H1 (cell line): Measurements from ENCODE around the gene STK39. TPM values are rescaled to one million over a fixed set of nuclear protein-coding genes. Genes with fewer than 3 reads are reported as not detected.

Source experiments
- CTCF ChIA-PET: fragments of 300-600 bp; sonication (Branson Sonifier 250); formaldehyde crosslinking; loops from one replicate; lab custom pipeline; 2021; ENCODE audit not compliant: partially characterized antibody; lab: Charles Lee
- POLR2A ChIA-PET: fragments of 300-600 bp; sonication (Branson Sonifier 250); formaldehyde crosslinking; loops from one replicate; lab custom pipeline; 2021; ENCODE audit warnings: inconsistent platforms; ENCODE audit not compliant: partially characterized antibody; lab: Charles Lee
- DNase-seq, 2 experiments: peaks; one replicate each; pipeline versions ENCODE4 v3.0.0 to v3.0.0-alpha.2; 2010 to 2022; ENCODE audit warnings: low spot score in 2 of 2, low read depth in 1 of 2, mixed read lengths in 1 of 2
- FAIRE-seq: peaks from 2 replicates; lab custom pipeline; 2011; peaks lifted over from hg19 to GRCh38; lab: Jason Lieb, UNC
- H2AFZ ChIP-seq: 2 replicates; pipeline ENCODE4 v1.8.1; 2012; ENCODE audit warnings: low read length, inconsistent platforms
- H2AK5ac ChIP-seq: 2 replicates; pipeline ENCODE4 v1.6.1; 2013; ENCODE audit warnings: low read depth, low read length
- H2BK120ac ChIP-seq: replicated peaks from 2 replicates; pipeline ENCODE3; 2013; ENCODE audit warnings: low read depth, low read length, inconsistent platforms
- H2BK12ac ChIP-seq: 2 replicates; pipeline ENCODE4 v1.6.1; 2013; ENCODE audit warnings: low read depth, low read length
- H2BK15ac ChIP-seq: 2 replicates; pipeline ENCODE4 v1.6.1; 2013; ENCODE audit warnings: low read length
- H2BK20ac ChIP-seq: 2 replicates; pipeline ENCODE4 v1.6.1; 2013; ENCODE audit warnings: low read length
- H2BK5ac ChIP-seq: 2 replicates; pipeline ENCODE4 v1.6.1; 2013; ENCODE audit warnings: low read depth, low read length
- H3K14ac ChIP-seq: 2 replicates; pipeline ENCODE4 v1.6.1; 2013; ENCODE audit warnings: inconsistent platforms; ENCODE audit not compliant: insufficient read length
- H3K18ac ChIP-seq: 2 replicates; pipeline ENCODE4 v1.6.1; 2013; ENCODE audit warnings: low read length; ENCODE audit errors: extremely low read depth
- H3K23ac ChIP-seq: 2 replicates; pipeline ENCODE4 v1.6.1; 2013; ENCODE audit warnings: inconsistent platforms; ENCODE audit not compliant: insufficient read length
- H3K23me2 ChIP-seq: 2 replicates; pipeline ENCODE4 v1.6.1; 2013; ENCODE audit warnings: low read depth, low read length
- H3K27ac ChIP-seq: 2 replicates; pipeline ENCODE4 v1.6.1; 2011; ENCODE audit warnings: low read depth, low read length, inconsistent platforms
- H3K27me3 ChIP-seq, 4 experiments: replicated peaks in 1 of 4; 1 replicate in 1 of 4; 2 replicates in 3 of 4; pipeline versions ENCODE4 v1.6.1 to v1.8.1; 2011 to 2013; ENCODE audit warnings: low read length in 3 of 4, mild to moderate bottlenecking in 3 of 4, inconsistent platforms in 2 of 4, mixed read lengths in 2 of 4, moderate library complexity in 1 of 4; ENCODE audit not compliant: control insufficient read depth in 3 of 4, insufficient read depth in 3 of 4; ENCODE audit errors: extremely low read depth in 1 of 4
- H3K36me3 ChIP-seq, 4 experiments: 2 replicates each; pipeline versions ENCODE4 v1.6.1 to v1.8.1; 2011 to 2013; ENCODE audit warnings: mild to moderate bottlenecking in 4 of 4, low read length in 3 of 4, moderate library complexity in 2 of 4, control low read depth in 1 of 4, inconsistent platforms in 1 of 4; ENCODE audit not compliant: insufficient read depth in 4 of 4, control insufficient read depth in 2 of 4
- H3K4ac ChIP-seq: replicated peaks from 2 replicates; pipeline ENCODE3; 2013; ENCODE audit warnings: low read length, low read depth, mixed read lengths, inconsistent platforms; ENCODE audit not compliant: insufficient read length
- H3K4me1 ChIP-seq, 4 experiments: replicated peaks in 1 of 4; 1 replicate in 1 of 4; 2 replicates in 3 of 4; pipeline versions ENCODE4 v1.6.1 to v1.8.1; 2011 to 2013; ENCODE audit warnings: low read length in 3 of 4, inconsistent platforms in 2 of 4, mixed read lengths in 1 of 4; ENCODE audit not compliant: insufficient read depth in 4 of 4, control insufficient read depth in 3 of 4
- H3K4me2 ChIP-seq, 2 experiments: 2 replicates each; pipeline versions ENCODE4 v1.6.1 to v1.8.1; 2011 to 2013; ENCODE audit warnings: low read depth in 2 of 2, low read length in 2 of 2, control low read depth in 1 of 2, inconsistent platforms in 1 of 2, mild to moderate bottlenecking in 1 of 2; ENCODE audit not compliant: insufficient read depth in 1 of 2
- H3K4me3 ChIP-seq, 4 experiments: fragments of 200-600, 300-600 bp in 1 of 4; sonication (generic), shearing (Covaris generic), sonication (Bioruptor Twin) in 1 of 4; 2 replicates each; pipeline versions ENCODE4 v1.5.1 to v1.8.1; 2011 to 2016; ENCODE audit warnings: low read length in 4 of 4, low read depth in 3 of 4, control low read depth in 2 of 4, inconsistent platforms in 2 of 4, mild to moderate bottlenecking in 2 of 4, mixed read lengths in 1 of 4, moderate library complexity in 1 of 4; ENCODE audit not compliant: insufficient read depth in 2 of 4; ENCODE audit errors: extremely low read depth in 1 of 4
- H3K56ac ChIP-seq: replicated peaks from 2 replicates; pipeline ENCODE3; 2013; ENCODE audit warnings: low read depth, mild to moderate bottlenecking, mixed read lengths, low read length, inconsistent platforms; ENCODE audit not compliant: insufficient read length
- H3K79me1 ChIP-seq: 2 replicates; pipeline ENCODE4 v1.6.1; 2013; ENCODE audit warnings: low read depth, low read length, control low read depth
- H3K79me2 ChIP-seq, 2 experiments: 2 replicates each; pipeline versions ENCODE4 v1.6.1 to v1.8.1; 2012 to 2013; ENCODE audit warnings: low read length in 2 of 2, mild to moderate bottlenecking in 2 of 2, inconsistent platforms in 1 of 2; ENCODE audit not compliant: insufficient read depth in 2 of 2, control insufficient read depth in 1 of 2
- H3K9ac ChIP-seq, 4 experiments: replicated peaks in 1 of 4; 1 replicate in 1 of 4; 2 replicates in 3 of 4; pipeline versions ENCODE4 v1.6.1 to v1.8.1; 2011 to 2013; ENCODE audit warnings: low read depth in 3 of 4, low read length in 3 of 4, control low read depth in 2 of 4, mild to moderate bottlenecking in 2 of 4, moderate library complexity in 2 of 4, inconsistent platforms in 1 of 4; ENCODE audit errors: extremely low read depth in 1 of 4
- H3K9me3 ChIP-seq, 2 experiments: 2 replicates each; pipeline versions ENCODE4 v1.6.1 to v1.8.1; 2012 to 2013; ENCODE audit warnings: mild to moderate bottlenecking in 2 of 2, moderate library complexity in 2 of 2, control low read depth in 1 of 2, inconsistent platforms in 1 of 2, low read depth in 1 of 2, low read length in 1 of 2, mixed read lengths in 1 of 2; ENCODE audit not compliant: insufficient read depth in 2 of 2
- H4K20me1 ChIP-seq, 2 experiments: replicated peaks in 1 of 2; 2 replicates each; pipeline versions ENCODE3 to v1.8.1; 2011 to 2013; ENCODE audit warnings: inconsistent platforms in 2 of 2, low read length in 2 of 2, mild to moderate bottlenecking in 1 of 2; ENCODE audit not compliant: insufficient read depth in 2 of 2, control insufficient read depth in 1 of 2
- H4K5ac ChIP-seq: 2 replicates; pipeline ENCODE4 v1.6.1; 2013; ENCODE audit warnings: low read length, low read depth, mixed read lengths, inconsistent platforms; ENCODE audit not compliant: insufficient read length
- H4K8ac ChIP-seq: 2 replicates; pipeline ENCODE4 v1.8.0; 2013; ENCODE audit warnings: mild to moderate bottlenecking, moderate library complexity, low read length, inconsistent platforms; ENCODE audit not compliant: insufficient read depth; ENCODE audit errors: extremely low read depth
- H4K91ac ChIP-seq: replicated peaks from 2 replicates; pipeline ENCODE3; 2013; ENCODE audit warnings: low read length, mixed read lengths, inconsistent platforms; ENCODE audit not compliant: insufficient read length
- CBX5 ChIP-seq: fragments of 300-800, 300-1000 bp; sonication (generic); IDR thresholded peaks from 2 replicates; pipeline ENCODE4 v1.7.1; 2016; ENCODE audit warnings: antibody characterized with exemption, low read length, low read depth
- USF2 ChIP-seq: IDR thresholded peaks from 2 replicates; pipeline ENCODE4 v1.6.1; 2011; ENCODE audit warnings: low read length, improper control_type of control experiment
- YY1 ChIP-seq: IDR thresholded peaks from 2 replicates; pipeline ENCODE4 v1.6.1; 2011; ENCODE audit warnings: low read depth, mild to moderate bottlenecking, low read length
- WGBS, 2 experiments: shearing (Covaris generic) in 1 of 2; methylation state at CpG; one replicate each; pipeline versions ENCODE4 v1.1.6 to v1.1.7; 2013 to 2015; ENCODE audit warnings: low lambda C conversion rate in 2 of 2, mixed read lengths in 2 of 2, inconsistent platforms in 1 of 2, low coverage in 1 of 2, missing lambda C conversion rate in 1 of 2; ENCODE audit not compliant: insufficient replicate concordance in 2 of 2, insufficient coverage in 1 of 2, insufficient read length in 1 of 2; ENCODE audit errors: extremely low coverage in 1 of 2, missing lambda C conversion rate in 1 of 2; 5-methylcytosine and 5-hydroxymethylcytosine counted together
- polyA plus RNA-seq, 7 experiments: library from polyadenylated mRNA; depleted of rRNA in 3 of 7; stranded (reverse) in 5 of 7; unstranded in 2 of 7; fragments of >200 nt in 5 of 7; fragments of 200-250 nt in 2 of 7; gene quantifications; 1 replicate in 5 of 7; 2 replicates in 1 of 7; 4 replicates in 1 of 7; pipeline versions ENCODE4 v1.2.1 to v1.2.3, GENCODE V29; 2011 to 2013; ENCODE audit warnings: missing spikeins in 2 of 7, mixed read lengths in 2 of 7
- total RNA-seq: library from RNA; stranded (reverse); fragmentation: NEBNext Ultra II Directional; extraction: Animal tissue kit (Norgen Biotek cat#: 25700); gene quantifications from 2 replicates; pipeline ENCODE4 v1.2.1, GENCODE V29; 2021

STK39 gene
- total and polyA plus RNA-seq, 2 of the 8 experiments (the other 6 are each of a cell fraction or from before 2014, with no cell fraction given) = 13.7 to 23.8 TPM

- Histone ChIP-seq H2BK20ac (no peak overlapping the region), H3K4me1 (peaks cover 0 to 5% (median 1%) of the 10 kb centered on the region in 4 experiments; a peak in 2 of 7 replicates), H3K23me2 (no peaks in the 10 kb centered on the region), H3K9ac (no peak overlapping the region), H3K14ac (no peak overlapping the region), H4K91ac (no peak overlapping the region), H2AFZ (no peak overlapping the region), H4K5ac (no peak overlapping the region), H3K18ac (no peak overlapping the region), H3K4ac (no peak overlapping the region), H3K56ac (no peak overlapping the region)
- POLR2A ChIA-PET = no interaction called here
- 90% methylated on average over 3 of the region's 3 CpGs; no CpG with 5 or more reads in 1 of the 2 experiments for WGBS, 2 experiments
- no peak for DNase-seq
- TF ChIP-seq CBX5 (no peak), YY1 (no peak), USF2 (no peak)
- TF ChIP-seq, all 59 proteins: peak for 0
- Histone ChIP-seq H2BK5ac (no peak overlapping the region), H4K8ac (no peak overlapping the region), H2BK15ac (no peak overlapping the region), H3K9me3 (no peaks in the 10 kb centered on the region), H3K4me2 (no peak overlapping the region), H2AK5ac (no peak overlapping the region), H3K36me3 (no peaks in the 10 kb centered on the region), H3K79me1 (no peaks in the 10 kb centered on the region), H3K27me3 (no peaks in the 10 kb centered on the region), H3K23ac (no peak overlapping the region), H3K4me3 (no peak overlapping the region), H2BK120ac (no peak overlapping the region), H4K20me1 (no peaks in the 10 kb centered on the region), H3K27ac (no peak overlapping the region), H3K79me2 (no peaks in the 10 kb centered on the region; a peak in 1 of 4 replicates), H2BK12ac (no peak overlapping the region)
- FAIRE-seq = no peak
- CTCF ChIA-PET = no interaction called here
These were observed 34.5 kb downstream of the STK39 start for GRCh38 chr2:168212866-168213265.
